Measurements from ENCODE around the gene HYLS1.

GRCh38 chr11:125935618-125936199, 48.2 kb downstream of the HYLS1 start:
- TF ChIP-seq CTCF (conservative IDR thresholded peaks at IDR 0.05 in 1 of 2, IDR thresholded peaks at IDR 0.05 in 1 of 2; ENCODE audit: low read depth in 1 of 2, low read length in 2 of 2) (no peak), EZH2 (IDR thresholded peaks at IDR 0.05; ENCODE audit: low read length, missing control alignments) (no peak)
